OCI-LY3 (cell line): Measurements from ENCODE around the gene SYTL1.

Experiments
- CTCF ChIP-seq: fragments of 200-600, 300-600 bp; sonication (generic); IDR thresholded peaks from 2 replicates; pipeline ENCODE4 v1.5.1; 2014; ENCODE audit warnings: antibody characterized with exemption, low read length, low read depth
- EZH2phosphoT487 ChIP-seq: fragments of 200-600 bp; shearing (Covaris generic); IDR thresholded peaks from 2 replicates; pipeline ENCODE4 v1.6.1; 2018; ENCODE audit warnings: antibody characterized with exemption, mixed run types, low read depth

GRCh38 chr1:27359822-27360158 lies 18.0 kb downstream of the SYTL1 start:
- TF ChIP-seq CTCF (no peak), EZH2phosphoT487 (no peak)
